Omental fat pad (tissue), 4 donors: ENCODE data around the gene KLC4. TPM values are rescaled to one million over a fixed set of nuclear protein-coding genes. Genes with fewer than 3 reads are reported as not detected.

ENCODE experiments used
- ATAC-seq: fragments of 150-250 bp; one replicate; pipeline ENCODE4 v1.9.1; 2016; ENCODE audit warnings: mild to moderate bottlenecking, moderate library complexity; ENCODE audit not compliant: low FRiP score
- DNase-seq: peaks from one replicate; pipeline ENCODE4 v3.0.0-alpha.2; 2019; ENCODE audit warnings: low spot score
- total RNA-seq, 4 donors: library from RNA; depleted of rRNA; stranded (reverse); fragments of >200 nt; gene quantifications; one replicate each; pipeline ENCODE4 v1.1.0, GENCODE V29; 2016
- TF ChIP-seq, protein P1 (sequence below), 3 donors: fragments of 450-650 bp; IDR thresholded peaks; one replicate each; pipeline ENCODE4 v1.5.1; 2016 to 2017; ENCODE audit warnings: antibody characterized with exemption in 3 of 3, mild to moderate bottlenecking in 3 of 3, moderate library complexity in 2 of 3

Gene KLC4
- total RNA-seq, 4 donors from 2014 or later, result 15.2 to 21.1 (median 16.5) TPM

GRCh38 chr6:43016176-43016942, 43.1 kb upstream of the KLC4 start:
- TF ChIP-seq, protein P1, sequence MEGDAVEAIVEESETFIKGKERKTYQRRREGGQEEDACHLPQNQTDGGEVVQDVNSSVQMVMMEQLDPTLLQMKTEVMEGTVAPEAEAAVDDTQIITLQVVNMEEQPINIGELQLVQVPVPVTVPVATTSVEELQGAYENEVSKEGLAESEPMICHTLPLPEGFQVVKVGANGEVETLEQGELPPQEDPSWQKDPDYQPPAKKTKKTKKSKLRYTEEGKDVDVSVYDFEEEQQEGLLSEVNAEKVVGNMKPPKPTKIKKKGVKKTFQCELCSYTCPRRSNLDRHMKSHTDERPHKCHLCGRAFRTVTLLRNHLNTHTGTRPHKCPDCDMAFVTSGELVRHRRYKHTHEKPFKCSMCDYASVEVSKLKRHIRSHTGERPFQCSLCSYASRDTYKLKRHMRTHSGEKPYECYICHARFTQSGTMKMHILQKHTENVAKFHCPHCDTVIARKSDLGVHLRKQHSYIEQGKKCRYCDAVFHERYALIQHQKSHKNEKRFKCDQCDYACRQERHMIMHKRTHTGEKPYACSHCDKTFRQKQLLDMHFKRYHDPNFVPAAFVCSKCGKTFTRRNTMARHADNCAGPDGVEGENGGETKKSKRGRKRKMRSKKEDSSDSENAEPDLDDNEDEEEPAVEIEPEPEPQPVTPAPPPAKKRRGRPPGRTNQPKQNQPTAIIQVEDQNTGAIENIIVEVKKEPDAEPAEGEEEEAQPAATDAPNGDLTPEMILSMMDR (IDR thresholded peaks at IDR 0.05), result no peak
- ATAC-seq (no peak), DNase-seq (no peak)

- DNase-seq (no peak), ATAC-seq (no peak)
- TF ChIP-seq, protein P1 (IDR thresholded peaks at IDR 0.05), result no peak
Observed at GRCh38 chr6:43016943-43017334, 42.5 kb upstream of the KLC4 start.

DNA sequence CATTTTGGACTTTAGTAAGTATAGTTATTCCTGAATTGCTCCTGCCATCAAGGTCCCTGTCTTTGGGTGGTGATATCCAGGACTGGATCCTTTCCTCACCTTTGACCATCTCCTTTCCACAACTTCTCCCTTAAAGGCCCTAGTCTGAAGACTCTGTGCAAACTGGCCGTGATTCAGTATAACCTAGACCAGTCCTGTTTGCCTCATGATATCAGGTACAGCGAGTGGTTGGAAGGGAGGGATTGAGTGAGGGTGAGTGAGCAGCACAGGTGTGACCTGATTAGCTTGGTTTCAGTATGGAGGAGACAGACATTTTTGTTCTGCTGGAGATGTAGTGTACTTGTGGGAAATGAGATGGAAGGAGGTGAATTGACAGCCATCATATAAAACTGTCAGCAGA, 40.3 kb upstream of the KLC4 start:
- ATAC-seq (no peak), DNase-seq (no peak)
- TF ChIP-seq, protein P1 (IDR thresholded peaks at IDR 0.05), result no peak

DNA sequence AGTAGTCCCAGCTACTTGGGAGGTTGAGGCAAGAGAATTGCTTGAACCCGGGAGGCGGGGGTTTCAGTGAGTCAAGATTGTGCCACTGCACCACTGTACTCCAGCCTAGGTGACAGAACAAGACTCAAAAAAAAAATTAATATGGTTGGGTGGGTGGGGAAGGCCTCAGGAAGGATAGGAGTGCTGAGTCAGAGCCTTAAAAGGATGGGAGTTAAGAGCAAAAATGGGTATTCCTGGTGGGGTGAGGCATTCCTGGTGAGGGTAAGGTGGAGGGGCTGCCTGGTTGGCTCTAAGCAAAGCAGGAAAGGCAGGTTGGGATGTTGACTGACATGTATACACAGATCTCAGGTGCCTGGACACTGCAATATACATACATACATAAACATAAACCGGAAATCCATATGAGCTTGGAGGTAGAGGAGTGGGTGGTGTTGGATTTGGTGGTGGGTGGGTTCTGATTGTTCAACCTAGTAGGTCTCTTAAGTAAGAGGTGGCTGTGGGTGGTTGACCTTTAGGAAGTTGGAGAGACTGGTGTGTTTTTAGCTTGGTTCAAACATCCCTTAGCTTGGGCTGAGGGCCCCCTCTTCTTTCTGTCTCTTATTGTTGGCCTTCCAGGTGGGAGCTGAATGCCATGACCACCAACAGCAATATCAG, 39.3 kb upstream of the KLC4 start:
- ATAC-seq (no peak), DNase-seq (no peak)
- TF ChIP-seq, protein P1 (IDR thresholded peaks at IDR 0.05), result no peak

GRCh38 chr6:43020847-43021246, 38.6 kb upstream of the KLC4 start:
- DNase-seq, result no peak
- TF ChIP-seq, protein P1 (IDR thresholded peaks at IDR 0.05), result no peak
- ATAC-seq, result no peak

- ATAC-seq, result peak; percentile 81
- DNase-seq, result peak; percentile 61
- TF ChIP-seq, protein P1 (IDR thresholded peaks at IDR 0.05), result no peak
Observed at GRCh38 chr6:43021270-43022047, 38.0 kb upstream of the KLC4 start, which contains the start of gene RRP36. Gene RRP36, plus strand, starts transcription at chr6:43021623. Its CDS starts 32 bp downstream, at chr6:43021655.
